GM10266 (cell line): ENCODE measurements around the gene SUMO4.

Experiments
- DNase-seq: peaks from one replicate; pipeline ENCODE4 v3.0.0; 2012; ENCODE audit errors: extremely low spot score
- TF ChIP-seq, protein P1 (sequence below): IDR thresholded peaks from 2 replicates; pipeline ENCODE4 v1.5.1; 2012; ENCODE audit warnings: mild to moderate bottlenecking, low read depth; ENCODE audit not compliant: control insufficient read depth, insufficient read depth; ENCODE audit errors: missing control alignments

SUMO4 gene

DNA sequence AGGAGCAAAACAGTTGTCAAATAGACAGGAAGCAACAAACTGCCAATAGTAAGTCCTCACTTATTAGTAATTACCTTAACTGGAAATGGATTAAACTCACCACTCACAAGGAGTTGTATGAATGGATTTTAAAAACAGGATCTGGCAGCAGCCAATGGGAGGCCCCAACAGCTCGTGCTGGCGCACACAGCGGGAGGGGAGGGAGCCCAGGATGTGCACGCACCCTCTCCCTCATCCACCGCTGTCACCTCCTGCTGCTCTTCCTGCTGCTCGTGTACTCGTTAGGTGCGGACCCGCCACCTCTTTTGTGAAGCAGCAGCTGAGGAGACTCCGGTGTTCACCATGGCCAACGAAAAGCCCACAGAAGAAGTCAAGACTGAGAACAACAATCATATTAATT lies at the start of gene SUMO4:
TSS of gene SUMO4 (plus strand) at position 213 of the 400 bp plus-strand sequence. CDS start at position 343, 130 bp downstream.
- TF ChIP-seq, protein P1, sequence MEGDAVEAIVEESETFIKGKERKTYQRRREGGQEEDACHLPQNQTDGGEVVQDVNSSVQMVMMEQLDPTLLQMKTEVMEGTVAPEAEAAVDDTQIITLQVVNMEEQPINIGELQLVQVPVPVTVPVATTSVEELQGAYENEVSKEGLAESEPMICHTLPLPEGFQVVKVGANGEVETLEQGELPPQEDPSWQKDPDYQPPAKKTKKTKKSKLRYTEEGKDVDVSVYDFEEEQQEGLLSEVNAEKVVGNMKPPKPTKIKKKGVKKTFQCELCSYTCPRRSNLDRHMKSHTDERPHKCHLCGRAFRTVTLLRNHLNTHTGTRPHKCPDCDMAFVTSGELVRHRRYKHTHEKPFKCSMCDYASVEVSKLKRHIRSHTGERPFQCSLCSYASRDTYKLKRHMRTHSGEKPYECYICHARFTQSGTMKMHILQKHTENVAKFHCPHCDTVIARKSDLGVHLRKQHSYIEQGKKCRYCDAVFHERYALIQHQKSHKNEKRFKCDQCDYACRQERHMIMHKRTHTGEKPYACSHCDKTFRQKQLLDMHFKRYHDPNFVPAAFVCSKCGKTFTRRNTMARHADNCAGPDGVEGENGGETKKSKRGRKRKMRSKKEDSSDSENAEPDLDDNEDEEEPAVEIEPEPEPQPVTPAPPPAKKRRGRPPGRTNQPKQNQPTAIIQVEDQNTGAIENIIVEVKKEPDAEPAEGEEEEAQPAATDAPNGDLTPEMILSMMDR, result no peak
- no peak for DNase-seq

DNA sequence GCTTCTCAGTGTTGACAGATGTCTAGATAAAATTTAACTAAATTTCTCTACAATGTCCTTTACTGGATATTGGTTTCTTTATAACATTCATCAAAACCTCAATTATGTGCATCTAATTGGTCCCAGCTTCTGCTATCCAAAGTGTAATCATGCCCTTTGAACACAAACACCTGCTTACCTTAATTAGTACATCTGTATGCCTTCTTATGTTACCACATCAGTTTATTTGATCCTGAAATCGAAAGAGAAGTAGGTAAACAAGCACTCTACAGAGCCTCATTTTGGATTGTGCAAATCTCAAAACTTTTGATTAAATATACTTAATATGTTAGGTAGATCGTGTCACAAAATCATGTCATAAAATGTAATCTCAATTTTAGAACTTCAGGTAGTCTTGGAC lies 46.1 kb upstream of the SUMO4 start:
- no peak for DNase-seq
- TF ChIP-seq, protein P1, result no peak

DNA sequence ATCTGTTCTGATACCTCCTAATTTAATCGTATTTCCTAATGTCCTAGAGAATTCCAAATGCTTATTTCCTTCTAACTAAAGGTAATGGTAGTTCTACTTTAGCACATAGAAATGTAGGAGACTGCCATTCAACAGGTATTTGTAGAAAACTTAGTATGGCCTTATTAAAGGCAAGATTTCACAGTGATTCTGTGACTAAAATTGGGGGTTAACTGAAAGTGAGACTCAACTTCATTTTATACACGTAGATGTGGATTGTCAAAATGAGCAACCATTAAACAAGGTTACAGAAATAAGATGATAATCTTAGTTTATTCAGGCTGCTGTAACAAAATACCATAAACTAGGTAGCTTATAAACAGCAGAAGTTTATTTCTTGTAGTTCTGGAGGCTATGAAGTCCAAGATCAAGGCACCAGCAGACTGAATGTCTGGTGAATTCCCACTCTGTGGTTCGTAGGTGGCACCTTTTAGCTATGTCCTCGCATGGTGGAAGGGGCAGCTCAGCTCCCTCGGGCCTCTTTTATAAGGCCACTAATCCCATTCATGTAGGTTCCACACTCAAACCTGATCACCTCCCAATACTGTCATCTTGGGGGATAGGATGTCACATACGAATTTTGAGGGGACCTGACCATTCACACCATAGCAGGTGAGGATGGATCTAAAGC lies 43.8 kb upstream of the SUMO4 start:
- TF ChIP-seq, protein P1, result no peak
- DNase-seq, result no peak

DNA sequence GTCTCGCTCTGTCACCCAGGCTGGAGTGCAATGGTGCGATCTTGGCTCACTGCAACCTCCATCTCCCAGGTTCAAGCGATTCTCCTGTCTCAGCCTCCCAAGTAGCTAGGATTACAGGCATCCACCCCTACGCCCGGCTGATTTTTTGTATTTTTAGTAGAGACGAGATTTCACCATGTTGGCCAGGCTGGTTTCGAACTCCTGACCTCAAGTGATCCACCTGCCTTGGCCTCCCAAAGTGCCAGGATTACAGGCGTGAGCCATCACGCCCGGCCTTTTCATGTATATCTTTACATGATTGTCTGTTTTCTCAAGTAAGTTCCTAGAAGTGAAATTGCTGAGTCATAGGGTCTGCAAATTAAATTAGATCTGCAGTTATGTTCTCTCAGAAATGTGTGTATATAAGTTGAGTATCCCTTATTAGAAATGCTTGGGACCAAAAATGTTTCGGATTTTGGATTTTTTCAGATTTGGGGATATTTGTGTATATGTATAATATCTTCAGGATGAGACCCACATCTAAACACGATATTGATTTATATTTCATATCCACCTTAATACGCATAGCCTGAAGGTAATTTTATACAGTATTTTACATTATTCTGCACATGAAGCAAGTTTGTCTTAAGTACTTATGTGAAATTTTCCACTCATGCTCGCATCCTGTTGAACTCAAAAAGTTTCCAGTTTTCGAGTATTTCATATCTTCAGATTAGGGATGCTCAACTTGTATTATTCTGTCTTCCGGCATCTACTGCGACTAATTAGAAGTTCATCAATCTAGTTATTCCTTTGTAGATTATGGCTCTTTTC lies 42.1 kb upstream of the SUMO4 start:
- TF ChIP-seq, protein P1, result no peak
- no peak for DNase-seq

DNA sequence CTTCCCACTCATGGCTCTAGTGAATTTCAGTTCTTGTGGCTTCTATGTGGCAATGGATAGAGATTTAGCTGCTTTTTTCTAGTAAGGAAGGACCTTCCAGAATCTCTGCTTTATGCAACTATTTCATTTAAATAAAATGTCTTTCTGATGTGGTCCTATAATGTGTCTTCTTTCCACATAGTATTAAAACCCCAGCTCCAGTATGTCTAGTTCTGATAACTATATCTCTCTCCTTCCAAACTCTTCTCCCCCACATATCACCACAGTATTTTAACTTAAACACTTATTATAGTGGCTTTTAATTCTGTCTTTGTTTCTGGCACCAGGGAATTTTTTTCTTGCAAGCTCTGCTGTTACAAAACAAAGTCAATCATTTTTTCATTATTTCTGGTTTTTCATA lies 40.6 kb upstream of the SUMO4 start:
- TF ChIP-seq, protein P1, result no peak
- no peak for DNase-seq

DNA sequence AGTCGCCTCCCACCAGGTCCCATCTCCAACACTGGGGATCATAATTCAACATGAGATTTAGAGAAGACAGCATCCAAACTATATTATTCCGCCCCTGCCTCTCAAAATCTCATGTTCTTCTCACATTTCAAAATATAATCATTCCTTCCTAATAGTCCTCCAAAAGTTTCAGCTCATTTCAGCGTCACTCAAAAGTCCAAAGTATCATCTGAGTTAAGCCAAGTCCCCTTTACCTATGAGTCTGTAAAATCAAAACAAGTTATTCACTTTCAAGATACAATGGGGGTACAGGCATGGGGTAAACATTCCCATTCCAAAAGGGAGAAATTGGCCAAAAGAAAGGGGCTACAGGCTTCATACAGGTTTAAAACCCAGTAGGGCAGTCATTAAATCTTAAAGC lies 39.5 kb upstream of the SUMO4 start:
- TF ChIP-seq, protein P1, result no peak
- no peak for DNase-seq

DNA sequence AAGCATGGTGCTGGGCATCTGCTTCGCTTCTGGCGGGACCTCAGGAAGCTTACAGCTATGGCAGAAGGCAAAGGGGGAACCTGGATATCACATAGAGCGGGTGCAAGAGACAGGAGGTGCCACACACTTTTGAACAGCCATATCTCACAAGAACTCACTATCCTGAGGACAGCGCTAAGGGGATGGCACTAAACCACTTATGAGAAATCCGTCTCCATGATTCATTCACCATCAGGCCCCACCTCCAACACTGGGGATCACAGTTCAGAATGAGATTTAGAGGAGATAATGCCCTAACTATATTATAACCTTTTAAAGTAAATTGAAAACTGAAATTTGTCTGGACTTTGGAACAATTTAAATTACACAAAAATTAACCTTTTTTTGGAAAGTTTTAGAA lies 37.8 kb upstream of the SUMO4 start:
- no peak for DNase-seq
- TF ChIP-seq, protein P1, result no peak
